Gastrocnemius medialis (tissue), 4 donors: ENCODE results near the gene NUDT13.

Source experiments
- POLR2A ChIP-seq, 2 donors: fragments of 450-650 bp; IDR thresholded peaks; one replicate each; pipeline ENCODE4 v1.6.1; 2017; ENCODE audit warnings: antibody characterized with exemption in 2 of 2, mild to moderate bottlenecking in 2 of 2, moderate library complexity in 2 of 2
- TF ChIP-seq, protein P1 (sequence below), 5 experiments: fragments of 450-650 bp in 3 of 5; fragments of 200-600 bp in 2 of 5; sonication (generic) in 2 of 5; IDR thresholded peaks in 4 of 5; conservative IDR thresholded peaks in 1 of 5; 1 replicate in 4 of 5; 2 replicates in 1 of 5; pipeline ENCODE4 v1.5.1; 2016 to 2019; ENCODE audit warnings: antibody characterized with exemption in 5 of 5, mild to moderate bottlenecking in 3 of 5, moderate library complexity in 3 of 5

- TF ChIP-seq, protein P1, sequence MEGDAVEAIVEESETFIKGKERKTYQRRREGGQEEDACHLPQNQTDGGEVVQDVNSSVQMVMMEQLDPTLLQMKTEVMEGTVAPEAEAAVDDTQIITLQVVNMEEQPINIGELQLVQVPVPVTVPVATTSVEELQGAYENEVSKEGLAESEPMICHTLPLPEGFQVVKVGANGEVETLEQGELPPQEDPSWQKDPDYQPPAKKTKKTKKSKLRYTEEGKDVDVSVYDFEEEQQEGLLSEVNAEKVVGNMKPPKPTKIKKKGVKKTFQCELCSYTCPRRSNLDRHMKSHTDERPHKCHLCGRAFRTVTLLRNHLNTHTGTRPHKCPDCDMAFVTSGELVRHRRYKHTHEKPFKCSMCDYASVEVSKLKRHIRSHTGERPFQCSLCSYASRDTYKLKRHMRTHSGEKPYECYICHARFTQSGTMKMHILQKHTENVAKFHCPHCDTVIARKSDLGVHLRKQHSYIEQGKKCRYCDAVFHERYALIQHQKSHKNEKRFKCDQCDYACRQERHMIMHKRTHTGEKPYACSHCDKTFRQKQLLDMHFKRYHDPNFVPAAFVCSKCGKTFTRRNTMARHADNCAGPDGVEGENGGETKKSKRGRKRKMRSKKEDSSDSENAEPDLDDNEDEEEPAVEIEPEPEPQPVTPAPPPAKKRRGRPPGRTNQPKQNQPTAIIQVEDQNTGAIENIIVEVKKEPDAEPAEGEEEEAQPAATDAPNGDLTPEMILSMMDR (IDR thresholded peaks at IDR 0.05 in 4 of 5, conservative IDR thresholded peaks at IDR 0.05 in 1 of 5): no peak
- no peak for TF ChIP-seq POLR2A (IDR thresholded peaks at IDR 0.05)
Measured at GRCh38 chr10:73083221-73083620, 27.0 kb upstream of the NUDT13 start.
